ENCODE measurements around the gene TRIM71. TPM values are rescaled to one million over a fixed set of nuclear protein-coding genes. Genes with fewer than 3 reads are reported as not detected.

TRIM71 gene
- total and polyA plus RNA-seq, 2 of the 13 experiments (the other 11 are each of a cell fraction or from before 2014, with no cell fraction given) = 21.7 to 76.9 TPM

DNA sequence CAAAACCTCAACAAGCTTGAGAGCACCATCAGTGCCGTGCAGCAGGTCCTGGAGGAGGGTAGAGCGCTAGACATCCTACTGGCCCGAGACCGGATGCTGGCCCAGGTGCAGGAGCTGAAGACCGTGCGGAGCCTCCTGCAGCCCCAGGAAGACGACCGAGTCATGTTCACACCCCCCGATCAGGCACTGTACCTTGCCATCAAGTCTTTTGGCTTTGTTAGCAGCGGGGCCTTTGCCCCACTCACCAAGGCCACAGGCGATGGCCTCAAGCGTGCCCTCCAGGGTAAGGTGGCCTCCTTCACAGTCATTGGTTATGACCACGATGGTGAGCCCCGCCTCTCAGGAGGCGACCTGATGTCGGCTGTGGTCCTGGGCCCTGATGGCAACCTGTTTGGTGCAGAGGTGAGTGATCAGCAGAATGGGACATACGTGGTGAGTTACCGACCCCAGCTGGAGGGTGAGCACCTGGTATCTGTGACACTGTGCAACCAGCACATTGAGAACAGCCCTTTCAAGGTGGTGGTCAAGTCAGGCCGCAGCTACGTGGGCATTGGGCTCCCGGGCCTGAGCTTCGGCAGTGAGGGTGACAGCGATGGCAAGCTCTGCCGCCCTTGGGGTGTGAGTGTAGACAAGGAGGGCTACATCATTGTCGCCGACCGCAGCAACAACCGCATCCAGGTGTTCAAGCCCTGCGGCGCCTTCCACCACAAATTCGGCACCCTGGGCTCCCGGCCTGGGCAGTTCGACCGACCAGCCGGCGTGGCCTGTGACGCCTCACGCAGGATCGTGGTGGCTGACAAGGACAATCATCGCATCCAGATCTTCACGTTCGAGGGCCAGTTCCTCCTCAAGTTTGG is 72.9 kb downstream of the TRIM71 start:
- no peak for DNase-seq (ENCODE audit: low spot score)
- Histone ChIP-seq H3K9me3 (ENCODE audit: low read length) (no peaks in the 10 kb centered on the region), H4K20me1 (ENCODE audit: insufficient read depth, low read length) (peaks cover 50% of the 10 kb centered on the region), H2AFZ (ENCODE audit: low read length) (no peak overlapping the region), H3K9ac (ENCODE audit: insufficient read depth, low read depth, low read length) (no peak overlapping the region), H3K27ac (ENCODE audit: extremely low read length, insufficient read depth, low read length) (no peak overlapping the region), H3K79me2 (ENCODE audit: insufficient read depth, low read length) (peaks cover 97% of the 10 kb centered on the region), H3K36me3 (replicated peaks in 1 of 2; ENCODE audit: control insufficient read depth in 1 of 2, insufficient read depth in 2 of 2, low read length in 2 of 2) (peaks cover 55 to 90% of the 10 kb centered on the region in 2 experiments), H3K4me2 (ENCODE audit: low read depth, low read length) (no peak overlapping the region), H3K4me3 (replicated peaks in 1 of 3; ENCODE audit: insufficient read depth in 1 of 3, low read depth in 2 of 3, low read length in 3 of 3) (no peak overlapping the region), H3K4me1 (ENCODE audit: insufficient read depth, low read length) (peaks cover 50% of the 10 kb centered on the region), H3K27me3 (ENCODE audit: control insufficient read depth in 1 of 2, insufficient read depth in 2 of 2, low read length in 2 of 2) (no peaks in the 10 kb centered on the region)
- intact Hi-C loops (cut with micrococcal nuclease; ENCODE audit: unreplicated experiment) = no loop called here
- in situ Hi-C loops (cut with HindIII; ENCODE audit: extremely low pct_ligation_motif_present, low pct_unique_long_range_greater_than_20kb) = no loop called here
- ChIA-PET CTCF (ENCODE audit: low intra/inter-chr PET ratio, low total read pairs) (no interaction called here), POLR2A (no interaction called here)
- WGBS (ENCODE audit: low lambda C conversion rate) = 97% methylated on average over 21 of the region's 42 CpGs
- ATAC-seq = peak; percentile 15
- no peak for FAIRE-seq
- no TSS peak for BruUV-seq (replicated peaks)
- TF ChIP-seq HNRNPL (IDR thresholded peaks at IDR 0.05; ENCODE audit: low read depth, low read length) = no peak
- TF ChIP-seq, protein P1, sequence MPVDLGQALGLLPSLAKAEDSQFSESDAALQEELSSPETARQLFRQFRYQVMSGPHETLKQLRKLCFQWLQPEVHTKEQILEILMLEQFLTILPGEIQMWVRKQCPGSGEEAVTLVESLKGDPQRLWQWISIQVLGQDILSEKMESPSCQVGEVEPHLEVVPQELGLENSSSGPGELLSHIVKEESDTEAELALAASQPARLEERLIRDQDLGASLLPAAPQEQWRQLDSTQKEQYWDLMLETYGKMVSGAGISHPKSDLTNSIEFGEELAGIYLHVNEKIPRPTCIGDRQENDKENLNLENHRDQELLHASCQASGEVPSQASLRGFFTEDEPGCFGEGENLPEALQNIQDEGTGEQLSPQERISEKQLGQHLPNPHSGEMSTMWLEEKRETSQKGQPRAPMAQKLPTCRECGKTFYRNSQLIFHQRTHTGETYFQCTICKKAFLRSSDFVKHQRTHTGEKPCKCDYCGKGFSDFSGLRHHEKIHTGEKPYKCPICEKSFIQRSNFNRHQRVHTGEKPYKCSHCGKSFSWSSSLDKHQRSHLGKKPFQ (CRISPR knock-in tag; IDR thresholded peaks at IDR 0.05; ENCODE audit: insufficient replicate concordance) = no peak
- TF ChIP-seq ZNF713 (CRISPR knock-in tag; IDR thresholded peaks at IDR 0.05) = no peak
- TF ChIP-seq EHMT2 (IDR thresholded peaks at IDR 0.05; ENCODE audit: borderline replicate concordance, low read depth, low read length) = no peak
- no peak for TF ChIP-seq FOXK2 (IDR thresholded peaks at IDR 0.05)
- no peak for TF ChIP-seq ZNF788 (CRISPR knock-in tag; IDR thresholded peaks at IDR 0.05; ENCODE audit: borderline replicate concordance)
- TF ChIP-seq ZSCAN25 (CRISPR knock-in tag; IDR thresholded peaks at IDR 0.05) = no peak
- peak; percentile 90 for TF ChIP-seq RBM22 (optimal IDR thresholded peaks at IDR 0.05; ENCODE audit: low read length)
- no peak for TF ChIP-seq ZNF264 (CRISPR knock-in tag; IDR thresholded peaks at IDR 0.05)
- TF ChIP-seq ARNT (IDR thresholded peaks at IDR 0.05) = no peak
- TF ChIP-seq MTA1 (CRISPR knock-in tag; IDR thresholded peaks at IDR 0.05; ENCODE audit: borderline replicate concordance) = peak; percentile 54; the same call in 1 of the 2 replicates
- no peak for TF ChIP-seq SRSF9 (IDR thresholded peaks at IDR 0.05; ENCODE audit: borderline replicate concordance, insufficient read depth, low read depth, low read length, poor library complexity, severe bottlenecking)
- TF ChIP-seq, protein P2, sequence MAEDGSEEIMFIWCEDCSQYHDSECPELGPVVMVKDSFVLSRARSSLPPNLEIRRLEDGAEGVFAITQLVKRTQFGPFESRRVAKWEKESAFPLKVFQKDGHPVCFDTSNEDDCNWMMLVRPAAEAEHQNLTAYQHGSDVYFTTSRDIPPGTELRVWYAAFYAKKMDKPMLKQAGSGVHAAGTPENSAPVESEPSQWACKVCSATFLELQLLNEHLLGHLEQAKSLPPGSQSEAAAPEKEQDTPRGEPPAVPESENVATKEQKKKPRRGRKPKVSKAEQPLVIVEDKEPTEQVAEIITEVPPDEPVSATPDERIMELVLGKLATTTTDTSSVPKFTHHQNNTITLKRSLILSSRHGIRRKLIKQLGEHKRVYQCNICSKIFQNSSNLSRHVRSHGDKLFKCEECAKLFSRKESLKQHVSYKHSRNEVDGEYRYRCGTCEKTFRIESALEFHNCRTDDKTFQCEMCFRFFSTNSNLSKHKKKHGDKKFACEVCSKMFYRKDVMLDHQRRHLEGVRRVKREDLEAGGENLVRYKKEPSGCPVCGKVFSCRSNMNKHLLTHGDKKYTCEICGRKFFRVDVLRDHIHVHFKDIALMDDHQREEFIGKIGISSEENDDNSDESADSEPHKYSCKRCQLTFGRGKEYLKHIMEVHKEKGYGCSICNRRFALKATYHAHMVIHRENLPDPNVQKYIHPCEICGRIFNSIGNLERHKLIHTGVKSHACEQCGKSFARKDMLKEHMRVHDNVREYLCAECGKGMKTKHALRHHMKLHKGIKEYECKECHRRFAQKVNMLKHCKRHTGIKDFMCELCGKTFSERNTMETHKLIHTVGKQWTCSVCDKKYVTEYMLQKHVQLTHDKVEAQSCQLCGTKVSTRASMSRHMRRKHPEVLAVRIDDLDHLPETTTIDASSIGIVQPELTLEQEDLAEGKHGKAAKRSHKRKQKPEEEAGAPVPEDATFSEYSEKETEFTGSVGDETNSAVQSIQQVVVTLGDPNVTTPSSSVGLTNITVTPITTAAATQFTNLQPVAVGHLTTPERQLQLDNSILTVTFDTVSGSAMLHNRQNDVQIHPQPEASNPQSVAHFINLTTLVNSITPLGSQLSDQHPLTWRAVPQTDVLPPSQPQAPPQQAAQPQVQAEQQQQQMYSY (CRISPR knock-in tag; IDR thresholded peaks at IDR 0.05) = no peak
- TF ChIP-seq, protein P3, sequence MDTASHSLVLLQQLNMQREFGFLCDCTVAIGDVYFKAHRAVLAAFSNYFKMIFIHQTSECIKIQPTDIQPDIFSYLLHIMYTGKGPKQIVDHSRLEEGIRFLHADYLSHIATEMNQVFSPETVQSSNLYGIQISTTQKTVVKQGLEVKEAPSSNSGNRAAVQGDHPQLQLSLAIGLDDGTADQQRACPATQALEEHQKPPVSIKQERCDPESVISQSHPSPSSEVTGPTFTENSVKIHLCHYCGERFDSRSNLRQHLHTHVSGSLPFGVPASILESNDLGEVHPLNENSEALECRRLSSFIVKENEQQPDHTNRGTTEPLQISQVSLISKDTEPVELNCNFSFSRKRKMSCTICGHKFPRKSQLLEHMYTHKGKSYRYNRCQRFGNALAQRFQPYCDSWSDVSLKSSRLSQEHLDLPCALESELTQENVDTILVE (CRISPR knock-in tag; IDR thresholded peaks at IDR 0.05) = no peak
- TF ChIP-seq ELF4 (CRISPR knock-in tag; IDR thresholded peaks at IDR 0.05; ENCODE audit: borderline replicate concordance) = no peak
- TF ChIP-seq RXRA (CRISPR knock-in tag; IDR thresholded peaks at IDR 0.05) = no peak
- TF ChIP-seq SSRP1 (CRISPR knock-in tag; IDR thresholded peaks at IDR 0.05) = no peak
- peak in 1 of 2 experiments; percentile 29; a peak in 1 of 4 replicates for TF ChIP-seq POLR2A (IDR thresholded peaks at IDR 0.05; ENCODE audit: insufficient read depth in 1 of 2, low read depth in 2 of 2, low read length in 2 of 2)
- 0 out of 2 replicates have a peak, but pooled peaks have one; percentile 71 for TF ChIP-seq ZBTB38 (CRISPR knock-in tag; IDR thresholded peaks at IDR 0.05)
- no peak for TF ChIP-seq ZNF589 (CRISPR knock-in tag; conservative IDR thresholded peaks at IDR 0.05)

Measured in HepG2 (cell line).